ENCODE data around the gene DOCK6. TPM values are rescaled to one million over a fixed set of nuclear protein-coding genes. Genes with fewer than 3 reads are reported as not detected.

Gene DOCK6
- total RNA-seq, 1 donor from 2014 or later = 7.7 TPM

DNA sequence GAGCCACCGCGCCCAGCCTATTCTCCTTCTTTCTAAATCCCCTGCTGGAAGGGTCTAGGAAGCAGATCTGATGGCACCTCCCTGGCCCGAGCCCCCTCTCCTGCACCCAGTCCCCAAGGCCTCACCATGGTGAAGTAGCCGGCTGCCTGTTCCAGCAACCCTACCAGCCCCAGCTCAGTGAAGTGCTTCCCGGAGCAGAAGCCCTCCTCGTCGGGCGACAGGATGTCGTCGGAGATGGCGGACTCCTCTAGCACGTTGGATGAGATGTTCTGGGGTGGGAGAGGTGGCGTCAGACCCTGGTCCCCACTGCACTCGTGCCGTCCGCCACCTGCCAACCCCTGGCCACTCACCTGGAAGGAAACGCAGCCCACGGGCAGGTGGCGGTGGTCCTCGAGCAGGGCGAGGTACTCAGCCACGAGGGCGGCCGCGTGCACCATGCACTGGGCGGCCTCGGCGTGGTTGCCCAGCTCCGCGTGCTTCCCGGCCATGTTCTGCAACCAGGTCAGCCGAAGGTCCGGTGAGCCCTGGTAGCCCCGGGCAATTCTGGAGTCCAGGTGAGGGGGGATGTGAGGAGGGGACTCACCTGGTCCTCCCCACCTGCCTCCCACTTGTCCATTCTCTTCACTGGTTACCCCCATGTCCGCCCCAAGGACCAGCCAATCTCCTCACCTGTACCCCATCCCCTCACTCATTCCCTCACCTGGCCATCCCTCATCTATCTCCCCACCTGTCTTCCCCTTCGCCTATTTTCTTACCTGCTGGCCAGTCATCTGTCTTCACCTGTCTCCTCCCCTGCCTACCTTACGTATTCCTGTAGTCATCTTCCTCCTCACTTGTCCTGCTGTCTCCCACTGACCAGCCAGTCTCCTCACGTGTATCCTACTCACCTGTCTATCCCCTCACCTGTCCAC is 53.5 kb downstream of the DOCK6 start:
- DNase-seq = no peak
- no peak overlapping the region for H3K4me3 Mint-ChIP-seq
- CTCF ChIA-PET = no interaction called here
- TF ChIP-seq CTCF (IDR thresholded peaks at IDR 0.05) = no peak
- H3K27me3 Mint-ChIP-seq = peaks cover 1% of the 10 kb centered on the region
- no peaks in the 10 kb centered on the region for H3K9me3 Mint-ChIP-seq
- H3K4me1 Mint-ChIP-seq = peaks cover 12% of the 10 kb centered on the region
- H3K27ac Mint-ChIP-seq = no peak overlapping the region
- POLR2A ChIA-PET = interaction anchor here (0.7 kb wide), 2 partner anchors 267 to 715 kb away, joined by 4 to 5 read pairs; no protein-coding TSS in a partner anchor
- intact Hi-C loops (cut with micrococcal nuclease) = no loop called here
- no peak for ATAC-seq (ENCODE audit: low read depth)
- no peaks in the 10 kb centered on the region for H3K36me3 Mint-ChIP-seq (ENCODE audit: low read depth)

DNA sequence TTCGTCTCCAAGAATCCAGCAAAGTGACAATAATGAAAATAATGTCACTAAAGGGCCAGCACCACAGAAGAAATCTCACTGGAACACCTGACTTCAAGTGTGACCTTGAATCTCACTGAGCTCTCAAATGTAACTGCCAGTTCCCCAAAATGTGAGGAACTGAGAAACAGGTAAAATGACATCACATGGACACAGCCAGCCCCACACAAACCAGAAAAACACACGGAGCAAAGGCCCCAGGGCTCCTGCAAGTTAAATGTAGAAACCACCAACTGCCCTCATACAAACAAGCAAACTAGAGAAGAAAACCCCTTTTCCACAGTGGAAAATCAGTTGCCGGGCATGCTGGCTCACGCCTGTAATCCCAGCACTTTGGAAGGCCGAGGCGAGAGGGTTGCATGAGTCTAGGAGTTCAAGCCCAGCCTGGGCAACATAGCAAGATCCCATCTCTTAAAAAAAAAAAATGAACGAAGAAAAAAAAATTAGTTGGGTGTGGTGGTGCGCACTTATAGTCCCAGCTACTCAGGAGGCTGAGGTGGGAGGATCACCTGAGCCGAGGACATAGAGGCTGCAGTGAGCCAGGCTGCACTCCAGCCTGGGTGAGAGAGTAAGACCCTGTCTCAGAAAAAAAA is 56.3 kb downstream of the DOCK6 start:
- H3K4me3 Mint-ChIP-seq = no peak overlapping the region
- POLR2A ChIA-PET = interaction anchor here (2.5 kb wide), 1 partner anchor 170 kb away, joined by 7 read pairs; no protein-coding TSS in a partner anchor
- CTCF ChIA-PET = interaction anchor here (0.8 to 3.2 kb wide), 3 partner anchors 69 to 170 kb away, joined by 3 to 19 read pairs (median 4); no protein-coding TSS in a partner anchor
- ATAC-seq (ENCODE audit: low read depth) (peak; percentile 64), DNase-seq (no peak)
- no peaks in the 10 kb centered on the region for H3K36me3 Mint-ChIP-seq (ENCODE audit: low read depth)
- peaks cover 3% of the 10 kb centered on the region for H3K27me3 Mint-ChIP-seq
- intact Hi-C loops (cut with micrococcal nuclease) = loop anchor here (2.0 kb wide), 1 partner anchor 263 kb away; no protein-coding TSS in a partner anchor
- no peak for TF ChIP-seq CTCF (IDR thresholded peaks at IDR 0.05)
- H3K27ac Mint-ChIP-seq = peak overlapping the region; percentile 46
- no peaks in the 10 kb centered on the region for H3K9me3 Mint-ChIP-seq
- peaks cover 14% of the 10 kb centered on the region for H3K4me1 Mint-ChIP-seq

- TF ChIP-seq CTCF (IDR thresholded peaks at IDR 0.05) = no peak
- ATAC-seq (ENCODE audit: low read depth) = no peak
- DNase-seq = no peak
- H3K27me3 Mint-ChIP-seq = peaks cover 3% of the 10 kb centered on the region
- H3K9me3 Mint-ChIP-seq = no peaks in the 10 kb centered on the region
- intact Hi-C loops (cut with micrococcal nuclease) = loop anchor here (1.0 to 2.0 kb wide), 3 partner anchors 68 to 262 kb away; no protein-coding TSS in a partner anchor
- H3K4me1 Mint-ChIP-seq = peaks cover 14% of the 10 kb centered on the region
- no peak overlapping the region for H3K27ac Mint-ChIP-seq
- no peaks in the 10 kb centered on the region for H3K36me3 Mint-ChIP-seq (ENCODE audit: low read depth)
- CTCF ChIA-PET = interaction anchor here (0.6 to 3.2 kb wide), 4 partner anchors 15 to 170 kb away, joined by 3 to 19 read pairs (median 14); no protein-coding TSS in a partner anchor
- no peak overlapping the region for H3K4me3 Mint-ChIP-seq
- POLR2A ChIA-PET = interaction anchor here (2.5 kb wide), 1 partner anchor 169 kb away, joined by 7 read pairs; no protein-coding TSS in a partner anchor
Observed at GRCh38 chr19:11204943-11205349, 57.4 kb downstream of the DOCK6 start.

DNA sequence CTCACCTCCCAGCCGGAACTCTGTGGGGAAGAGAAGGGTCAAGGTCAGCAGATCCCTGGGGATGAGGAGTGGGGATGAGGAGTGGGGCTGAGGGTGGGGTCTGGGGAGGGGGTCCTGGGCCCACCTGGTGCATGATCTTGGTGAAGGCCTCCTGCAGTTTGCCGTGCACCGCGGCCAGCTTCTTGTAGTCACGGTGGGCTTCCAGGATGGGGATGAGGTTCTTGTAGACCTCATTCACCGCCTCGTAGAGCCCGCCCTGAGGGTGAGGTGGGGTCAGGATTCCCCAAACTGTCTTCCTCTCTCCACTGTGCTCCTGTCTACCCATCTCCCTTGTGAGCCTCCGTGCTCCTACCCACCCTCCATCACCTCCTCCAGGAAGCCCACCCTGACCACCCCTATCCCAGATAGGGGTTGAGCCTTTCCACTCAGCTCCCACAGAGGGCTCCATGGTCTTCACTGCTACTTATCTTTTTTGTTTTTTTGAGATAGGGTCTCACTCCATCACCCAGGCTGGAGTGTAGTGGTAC is 58.2 kb downstream of the DOCK6 start:
- ChIA-PET CTCF (interaction anchor here (1.9 to 3.2 kb wide), 3 partner anchors 67 to 169 kb away, joined by 11 to 19 read pairs (median 17); no protein-coding TSS in a partner anchor), POLR2A (interaction anchor here (2.5 kb wide), 1 partner anchor 168 kb away, joined by 7 read pairs; no protein-coding TSS in a partner anchor)
- intact Hi-C loops (cut with micrococcal nuclease) = loop anchor here (1.0 to 2.0 kb wide), 3 partner anchors 67 to 261 kb away; no protein-coding TSS in a partner anchor
- no peaks in the 10 kb centered on the region for H3K9me3 Mint-ChIP-seq
- H3K4me3 Mint-ChIP-seq = no peak overlapping the region
- H3K27me3 Mint-ChIP-seq = peaks cover 3% of the 10 kb centered on the region
- ATAC-seq (ENCODE audit: low read depth) = no peak
- no peaks in the 10 kb centered on the region for H3K36me3 Mint-ChIP-seq (ENCODE audit: low read depth)
- DNase-seq = no peak
- no peak overlapping the region for H3K27ac Mint-ChIP-seq
- TF ChIP-seq CTCF (IDR thresholded peaks at IDR 0.05) = no peak
- peaks cover 14% of the 10 kb centered on the region for H3K4me1 Mint-ChIP-seq
